HEK293 (cell line): ENCODE results near the gene TRIM28.
A peak's percentile ranks its signal among the peaks of the same experiment; 100 is the strongest.

Source experiments
- ELK4 ChIP-seq: IDR thresholded peaks from 2 replicates; pipeline ENCODE4 v1.6.1; 2011; ENCODE audit warnings: mild to moderate bottlenecking, low read depth, low read length, borderline replicate concordance
- FEZF1 ChIP-seq: fragments of 450-650 bp; formaldehyde crosslinking; IDR thresholded peaks from 2 replicates; pipeline ENCODE4 v1.5.1; 2016; ENCODE audit warnings: missing biosample characterization, missing genetic modification characterization
- GLIS1 ChIP-seq: fragments of 450-650 bp; formaldehyde crosslinking; IDR thresholded peaks from 2 replicates; pipeline ENCODE4 v1.5.1; 2016; ENCODE audit warnings: missing biosample characterization, missing genetic modification characterization
- IKZF3 ChIP-seq: fragments of 450-650 bp; IDR thresholded peaks from 2 replicates; pipeline ENCODE4 v1.5.0; 2018; ENCODE audit warnings: missing biosample characterization, mild to moderate bottlenecking, missing genetic modification characterization, moderate library complexity
- KLF17 ChIP-seq: fragments of 450-650 bp; formaldehyde crosslinking; IDR thresholded peaks from 2 replicates; pipeline ENCODE4 v1.5.1; 2016; ENCODE audit warnings: missing biosample characterization, missing genetic modification characterization
- PBX3 ChIP-seq: sonication (generic); formaldehyde crosslinking; IDR thresholded peaks from 2 replicates; pipeline ENCODE4 v1.8.1; 2022; ENCODE audit warnings: mild to moderate bottlenecking, moderate library complexity, missing genetic modification reagents
- SCRT2 ChIP-seq: fragments of 450-650 bp; formaldehyde crosslinking; IDR thresholded peaks from 2 replicates; pipeline ENCODE4 v1.5.1; 2016; ENCODE audit warnings: missing biosample characterization, missing genetic modification characterization
- ZBTB49 ChIP-seq: fragments of 450-650 bp; formaldehyde crosslinking; IDR thresholded peaks from 2 replicates; pipeline ENCODE4 v1.5.1; 2016; ENCODE audit warnings: missing biosample characterization, missing genetic modification characterization, low read depth
- ZFHX2 ChIP-seq: fragments of 450-650 bp; formaldehyde crosslinking; conservative IDR thresholded peaks from 2 replicates; pipeline ENCODE4 v1.5.1; 2016; ENCODE audit warnings: missing biosample characterization, missing genetic modification characterization
- ZFP37 ChIP-seq: fragments of 450-650 bp; formaldehyde crosslinking; IDR thresholded peaks from 2 replicates; pipeline ENCODE4 v1.5.1; 2016; ENCODE audit warnings: missing biosample characterization, missing genetic modification characterization
- ZFP69B ChIP-seq: fragments of 450-650 bp; formaldehyde crosslinking; IDR thresholded peaks from 2 replicates; pipeline ENCODE4 v1.5.1; 2016; ENCODE audit warnings: missing biosample characterization, missing genetic modification characterization
- ZNF121 ChIP-seq: fragments of 450-650 bp; formaldehyde crosslinking; IDR thresholded peaks from 2 replicates; pipeline ENCODE4 v1.5.1; 2016; ENCODE audit warnings: missing biosample characterization, missing genetic modification characterization
- ZNF140 ChIP-seq: fragments of 450-650 bp; formaldehyde crosslinking; IDR thresholded peaks from 2 replicates; pipeline ENCODE4 v1.5.1; 2016; ENCODE audit warnings: missing biosample characterization, missing genetic modification characterization
- ZNF155 ChIP-seq: fragments of 450-650 bp; formaldehyde crosslinking; IDR thresholded peaks from 2 replicates; pipeline ENCODE4 v1.5.1; 2016; ENCODE audit warnings: missing biosample characterization, missing genetic modification characterization
- ZNF16 ChIP-seq: fragments of 450-650 bp; formaldehyde crosslinking; IDR thresholded peaks from 2 replicates; pipeline ENCODE4 v1.5.1; 2016; ENCODE audit warnings: low read depth, missing biosample characterization, missing genetic modification characterization
- ZNF174 ChIP-seq: fragments of 450-650 bp; formaldehyde crosslinking; IDR thresholded peaks from 2 replicates; pipeline ENCODE4 v1.5.0; 2017; ENCODE audit warnings: missing biosample characterization, mild to moderate bottlenecking, missing genetic modification characterization
- ZNF223 ChIP-seq: fragments of 450-650 bp; formaldehyde crosslinking; IDR thresholded peaks from 2 replicates; pipeline ENCODE4 v1.5.1; 2016; ENCODE audit warnings: missing biosample characterization, missing genetic modification characterization
- ZNF280D ChIP-seq: fragments of 450-650 bp; formaldehyde crosslinking; IDR thresholded peaks from 2 replicates; pipeline ENCODE4 v1.5.1; 2016; ENCODE audit warnings: missing biosample characterization, missing genetic modification characterization
- ZNF354C ChIP-seq: fragments of 450-650 bp; formaldehyde crosslinking; IDR thresholded peaks from 2 replicates; pipeline ENCODE4 v1.5.1; 2016; ENCODE audit warnings: missing biosample characterization, missing genetic modification characterization, low read depth, borderline replicate concordance
- ZNF366 ChIP-seq: fragments of 450-650 bp; formaldehyde crosslinking; conservative IDR thresholded peaks from 2 replicates; pipeline ENCODE4 v1.5.1; 2016; ENCODE audit warnings: missing biosample characterization, missing genetic modification characterization
- ZNF404 ChIP-seq: fragments of 450-650 bp; formaldehyde crosslinking; IDR thresholded peaks from 2 replicates; pipeline ENCODE4 v1.5.1; 2017; ENCODE audit warnings: missing biosample characterization, missing genetic modification characterization
- ZNF585B ChIP-seq: fragments of 450-650 bp; formaldehyde crosslinking; IDR thresholded peaks from 2 replicates; pipeline ENCODE4 v1.5.1; 2016; ENCODE audit warnings: missing biosample characterization, missing genetic modification characterization
- ZNF664 ChIP-seq: fragments of 450-650 bp; formaldehyde crosslinking; IDR thresholded peaks from 2 replicates; pipeline ENCODE4 v1.5.1; 2016; ENCODE audit warnings: missing biosample characterization, missing genetic modification characterization
- ZNF677 ChIP-seq: fragments of 450-650 bp; IDR thresholded peaks from 2 replicates; pipeline ENCODE4 v1.5.0; 2018; ENCODE audit warnings: missing biosample characterization, mild to moderate bottlenecking, missing genetic modification characterization, moderate library complexity
- ZNF791 ChIP-seq: fragments of 450-650 bp; formaldehyde crosslinking; IDR thresholded peaks from 2 replicates; pipeline ENCODE4 v1.5.1; 2016; ENCODE audit warnings: missing biosample characterization, missing genetic modification characterization
- ZNF830 ChIP-seq: fragments of 450-650 bp; IDR thresholded peaks from 2 replicates; pipeline ENCODE4 v1.5.0; 2018; ENCODE audit warnings: missing biosample characterization, missing genetic modification characterization, low read depth, mild to moderate bottlenecking, moderate library complexity
- ZSCAN4 ChIP-seq: fragments of 450-650 bp; formaldehyde crosslinking; IDR thresholded peaks from 2 replicates; pipeline ENCODE4 v1.5.1; 2017; ENCODE audit warnings: missing biosample characterization, missing genetic modification characterization
- ZSCAN5A ChIP-seq: fragments of 450-650 bp; formaldehyde crosslinking; IDR thresholded peaks from 2 replicates; pipeline ENCODE4 v1.5.1; 2016; ENCODE audit warnings: missing biosample characterization, missing genetic modification characterization
- ZXDB ChIP-seq: fragments of 450-650 bp; formaldehyde crosslinking; IDR thresholded peaks from 2 replicates; pipeline ENCODE4 v1.5.1; 2016; ENCODE audit warnings: missing biosample characterization, missing genetic modification characterization

TRIM28 gene

GRCh38 chr19:58558066-58558622 is 14.3 kb downstream of the TRIM28 start, which contains the start of gene UBE2M (continued):
- TF ChIP-seq ZSCAN4 (tag by site-specific recombination) (no peak), ZSCAN5A (no peak), ZNF140 (tag by site-specific recombination) (no peak), ELK4 (no peak), ZNF280D (no peak), ZNF677 (tag by site-specific recombination) (no peak), ZNF585B (tag by site-specific recombination) (no peak), ZNF366 (no peak), FEZF1 (0 out of 2 replicates have a peak, but pooled peaks have one; percentile 20), ZNF121 (no peak), ZNF791 (no peak), ZNF830 (tag by site-specific recombination) (no peak), ZNF664 (no peak), ZFP69B (tag by site-specific recombination) (0 out of 2 replicates have a peak, but pooled peaks have one; percentile 16), ZNF16 (tag by site-specific recombination) (no peak), IKZF3 (tag by site-specific recombination) (no peak), ZNF174 (tag by site-specific recombination) (no peak), SCRT2 (tag by site-specific recombination) (no peak), ZNF354C (no peak), ZNF404 (tag by site-specific recombination) (no peak), ZFHX2 (tag by site-specific recombination) (peak; percentile 46), ZNF155 (tag by site-specific recombination) (no peak), ZBTB49 (no peak), KLF17 (0 out of 2 replicates have a peak, but pooled peaks have one; percentile 41), ZNF223 (tag by site-specific recombination) (no peak), GLIS1 (tag by site-specific recombination) (no peak), ZXDB (peak; percentile 32; the same call in 1 of the 2 replicates), PBX3 (CRISPR knock-in tag) (no peak), ZFP37 (tag by site-specific recombination) (no peak)
